GM11168 (cell line): ENCODE results near the gene RASD2.

ENCODE experiments used
- in situ Hi-C: fragments of 300-500 bp; cut with MboI; formaldehyde crosslinking; loops from one replicate; pipeline ENCODE4 v1.12.0; 2022; ENCODE audit warnings: low sequenced_read_pairs; ENCODE audit not compliant: unreplicated experiment

RASD2 gene

DNA sequence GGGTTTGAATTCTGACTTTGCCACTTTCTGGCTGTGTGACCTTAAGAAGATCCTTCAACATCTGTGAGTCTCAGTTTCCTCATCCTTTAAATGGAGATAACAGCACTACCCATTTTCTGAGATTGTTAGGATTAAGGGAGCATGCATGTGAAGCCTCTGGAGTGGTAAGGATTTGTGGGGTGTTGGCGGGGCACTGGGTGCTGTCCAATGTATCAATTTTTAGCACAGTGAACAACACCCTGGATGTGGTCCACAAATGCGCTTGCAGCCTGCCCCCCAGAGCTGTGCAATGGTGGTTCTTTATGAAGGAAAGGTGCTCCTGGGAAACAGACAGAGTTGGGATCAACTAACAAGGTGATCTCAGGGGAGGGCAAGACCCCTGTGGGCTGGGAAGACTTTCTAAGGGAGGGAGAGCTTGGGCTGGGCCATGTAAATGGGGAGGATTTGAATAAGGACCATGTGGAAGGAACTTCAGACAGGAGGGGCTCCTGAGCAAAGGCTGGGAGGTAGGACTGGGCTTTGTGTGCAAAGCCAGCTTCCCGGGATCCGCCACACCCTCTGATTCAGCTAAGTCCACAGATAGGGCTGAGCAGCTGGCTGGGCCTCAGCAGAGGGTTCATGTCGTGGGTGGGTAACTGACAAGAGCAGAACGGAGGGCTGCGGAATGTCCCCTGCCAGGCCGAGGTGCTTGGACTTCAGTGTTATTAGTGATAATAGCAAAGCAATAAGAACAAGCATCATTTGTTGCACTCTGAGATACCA is 22.7 kb upstream of the RASD2 start:
- in situ Hi-C loops: no loop called here

DNA sequence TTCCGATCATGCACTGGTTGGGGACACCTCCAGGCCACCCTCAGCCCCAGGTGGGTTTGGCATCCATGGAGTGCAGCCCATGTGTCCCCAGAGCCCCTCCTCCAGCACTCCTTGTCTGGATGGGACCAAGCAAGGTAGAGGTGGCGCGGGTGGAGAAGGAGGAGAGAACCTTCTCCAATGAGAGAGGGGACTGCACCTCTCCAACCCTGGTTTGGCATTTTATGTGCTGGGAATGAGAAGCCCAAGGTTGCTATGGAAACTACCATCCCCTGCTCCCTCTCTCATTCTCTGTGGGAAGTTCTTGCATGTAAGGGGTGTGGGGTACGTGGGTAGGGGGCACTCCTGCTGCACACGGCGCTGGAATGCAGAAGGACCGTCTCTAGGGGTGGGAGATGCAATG is 21.8 kb upstream of the RASD2 start:
- in situ Hi-C loops: no loop called here

DNA sequence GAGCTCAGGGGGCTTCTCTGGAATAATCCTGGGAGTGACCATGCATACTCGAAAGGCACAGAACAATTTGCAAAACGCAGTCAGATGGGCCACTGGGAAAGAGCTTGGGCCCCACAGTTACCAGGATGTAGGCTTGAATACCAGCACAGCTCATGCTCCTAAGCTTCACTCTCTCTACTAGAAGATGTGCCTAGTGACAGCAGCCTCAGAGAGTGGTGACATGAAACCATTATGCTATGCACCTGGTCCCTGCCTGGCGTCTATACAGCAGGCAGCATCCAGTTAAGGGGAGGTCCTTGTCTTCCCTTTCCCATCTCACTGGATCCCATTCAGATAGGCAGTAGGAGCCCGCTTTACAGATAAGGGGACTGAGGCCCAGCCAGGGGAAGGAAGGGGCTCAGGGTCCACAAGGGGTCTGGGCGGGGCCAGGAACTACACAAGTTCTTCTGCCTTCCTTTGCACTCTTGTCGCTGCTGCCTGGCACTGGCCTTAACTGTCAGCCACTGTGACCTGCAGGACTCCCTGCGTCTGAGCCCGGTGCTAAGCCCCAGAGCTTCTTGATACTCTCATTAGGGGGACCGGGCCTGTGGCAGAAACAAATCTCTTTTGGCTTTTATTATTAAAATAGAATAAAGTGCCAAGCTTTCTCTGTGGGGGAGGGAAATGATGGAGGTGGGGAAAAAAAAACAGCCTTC is 21.2 kb upstream of the RASD2 start:
- in situ Hi-C loops: no loop called here

DNA sequence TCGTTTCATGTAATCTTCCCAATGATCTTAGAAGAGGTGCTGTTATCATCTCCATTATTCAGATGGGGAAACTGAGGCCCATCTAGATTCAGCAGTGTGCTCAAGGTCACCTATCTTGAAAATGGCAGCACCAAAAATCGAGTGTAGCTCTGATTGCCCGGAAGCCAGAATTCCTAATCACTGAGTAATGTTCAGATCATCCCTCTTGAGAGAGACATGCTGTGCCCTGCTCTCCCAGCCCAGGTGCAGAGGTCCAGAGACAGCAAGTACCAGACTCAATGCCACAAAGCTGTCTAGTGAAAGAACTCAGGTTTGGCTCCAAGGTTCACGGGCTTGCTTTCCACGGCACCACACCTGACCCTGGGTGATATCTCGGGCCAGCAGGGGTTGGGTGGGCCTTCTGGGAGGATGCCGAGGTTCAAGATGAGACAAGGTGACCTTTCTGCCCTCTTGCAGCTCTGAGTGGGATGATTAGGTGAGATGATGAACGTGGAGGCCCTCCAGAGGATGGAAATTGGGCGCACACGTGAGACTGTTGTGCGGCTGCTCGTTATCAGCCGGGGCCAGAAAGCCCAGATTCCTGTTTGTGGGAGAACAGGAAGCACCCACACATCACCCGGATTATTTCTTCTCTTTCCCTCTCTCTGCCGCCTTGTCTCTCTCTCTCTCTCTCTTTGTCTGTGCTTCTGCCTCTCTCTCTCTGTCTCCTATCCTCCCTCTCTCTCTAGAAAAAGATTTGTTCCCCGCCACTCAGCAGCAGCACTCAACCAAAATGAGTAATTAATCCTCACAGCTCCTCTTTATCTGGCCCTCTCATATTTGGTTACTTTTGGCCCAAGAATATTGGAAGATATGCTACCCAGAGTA is 19.0 kb upstream of the RASD2 start:
- in situ Hi-C loops: no loop called here

DNA sequence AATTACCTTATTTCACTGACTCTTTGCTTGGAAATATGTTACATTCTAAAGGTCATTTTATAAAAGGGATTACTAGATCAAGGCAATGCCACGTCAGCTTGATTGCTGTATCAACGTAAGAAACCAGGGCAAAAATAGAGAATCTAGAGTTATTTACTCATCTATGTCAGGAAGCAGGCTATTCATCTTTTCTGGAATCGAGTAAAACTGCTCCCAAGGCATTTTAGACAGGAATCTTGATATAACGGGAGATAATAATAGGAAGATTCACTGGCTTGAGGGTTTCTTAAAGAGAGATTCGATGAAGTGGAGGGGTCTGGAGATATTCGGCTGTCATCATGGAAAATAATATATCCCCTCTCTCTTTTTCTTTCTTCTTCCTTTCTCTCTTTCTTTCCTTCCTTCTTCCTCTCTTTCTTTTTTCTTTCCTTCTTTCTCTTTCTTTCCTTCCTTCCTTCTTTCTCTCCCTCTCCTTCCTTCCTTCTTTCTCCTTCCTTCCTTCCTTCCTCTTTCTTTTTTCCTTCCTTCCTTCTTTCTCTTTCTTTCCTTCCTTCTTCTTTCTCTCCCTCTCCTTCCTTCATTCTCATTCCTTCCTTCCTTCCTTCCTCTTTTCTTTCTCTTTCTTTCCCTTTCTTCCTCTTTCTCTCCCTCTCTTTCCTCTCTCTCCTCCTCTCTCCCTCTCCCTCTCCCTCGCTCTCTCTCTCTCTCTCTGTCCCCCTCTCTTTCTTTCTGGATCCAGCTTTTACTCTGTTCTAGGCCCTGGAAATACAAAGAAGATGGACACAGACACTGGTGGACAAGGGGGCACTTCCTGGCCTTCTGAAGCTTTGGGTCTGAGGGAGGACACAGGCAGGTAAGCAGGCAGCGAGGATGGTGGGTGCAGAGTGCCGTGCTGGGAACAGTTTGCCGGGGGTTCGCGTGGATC is 18.1 kb upstream of the RASD2 start:
- in situ Hi-C loops: no loop called here

DNA sequence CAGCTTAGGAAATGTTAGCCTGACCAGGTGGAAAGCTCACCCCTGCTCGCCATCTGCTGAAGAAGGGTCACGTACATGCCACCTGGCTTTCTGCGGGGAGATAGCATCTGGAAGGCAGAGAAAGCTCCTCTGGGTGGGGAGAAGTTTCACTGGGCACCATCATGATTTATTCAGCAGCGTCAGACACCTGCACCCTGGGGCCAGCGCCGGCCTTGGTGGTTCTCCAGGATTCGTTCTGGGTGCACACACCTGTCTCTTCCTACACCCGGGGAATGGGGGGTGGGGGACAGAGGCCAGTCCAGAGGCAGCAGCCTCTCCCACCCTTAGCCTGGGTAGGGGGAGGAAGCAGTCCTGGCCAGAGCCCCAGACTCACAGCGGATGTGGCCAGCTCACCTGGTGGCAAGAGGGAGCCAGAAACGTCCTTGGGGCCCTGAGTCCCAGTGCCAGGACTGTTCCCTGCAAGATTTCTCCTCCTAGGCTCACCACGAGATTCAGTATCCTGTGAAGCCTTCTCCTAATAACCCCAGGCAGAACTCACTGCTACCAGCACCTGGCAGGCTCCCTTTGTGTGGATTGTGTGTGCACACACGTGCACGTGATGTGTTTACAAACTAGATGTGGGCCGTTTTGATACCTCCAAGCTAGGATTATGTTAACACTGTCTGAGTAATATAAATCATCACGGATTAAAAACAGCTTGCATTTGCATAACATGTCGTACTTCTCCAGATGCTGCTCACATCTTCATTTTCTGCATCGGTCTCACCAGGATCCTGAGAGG is 17.3 kb upstream of the RASD2 start:
- in situ Hi-C loops: no loop called here

DNA sequence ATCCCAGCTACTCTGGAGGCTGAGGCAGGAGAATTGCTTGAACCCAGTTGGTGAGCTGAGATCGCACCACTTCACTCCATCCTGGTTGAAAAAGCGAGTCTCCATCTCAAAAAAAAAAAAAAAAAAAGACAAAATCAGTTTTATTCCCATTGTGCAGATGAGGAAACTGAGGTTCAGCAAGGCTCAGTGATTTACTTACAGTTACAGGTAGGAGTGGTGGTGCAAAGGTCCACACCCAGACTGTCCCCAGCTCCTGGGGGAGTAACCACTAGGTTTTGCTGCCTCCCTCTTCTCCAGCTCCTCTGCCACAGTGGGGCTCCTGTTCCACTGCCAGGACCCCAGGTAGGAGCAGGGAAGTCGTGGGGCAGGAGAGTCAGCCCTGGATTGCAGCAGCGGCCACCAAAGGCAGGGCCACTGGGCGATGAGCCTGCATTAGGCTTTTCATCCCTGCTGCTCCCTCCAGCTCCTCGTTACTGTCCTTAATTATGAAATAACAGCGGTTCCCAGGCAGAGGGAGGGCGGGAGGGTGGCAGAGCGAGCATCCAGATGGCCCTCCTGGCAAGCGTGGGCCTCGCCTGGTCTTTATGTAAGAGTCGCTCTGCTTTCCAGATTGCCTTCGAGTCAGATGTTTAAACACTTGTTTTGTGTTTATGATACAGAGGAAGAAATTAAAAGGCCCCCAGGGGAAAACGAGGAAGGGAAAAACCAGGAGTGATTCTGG is 15.5 kb upstream of the RASD2 start:
- in situ Hi-C loops: no loop called here

DNA sequence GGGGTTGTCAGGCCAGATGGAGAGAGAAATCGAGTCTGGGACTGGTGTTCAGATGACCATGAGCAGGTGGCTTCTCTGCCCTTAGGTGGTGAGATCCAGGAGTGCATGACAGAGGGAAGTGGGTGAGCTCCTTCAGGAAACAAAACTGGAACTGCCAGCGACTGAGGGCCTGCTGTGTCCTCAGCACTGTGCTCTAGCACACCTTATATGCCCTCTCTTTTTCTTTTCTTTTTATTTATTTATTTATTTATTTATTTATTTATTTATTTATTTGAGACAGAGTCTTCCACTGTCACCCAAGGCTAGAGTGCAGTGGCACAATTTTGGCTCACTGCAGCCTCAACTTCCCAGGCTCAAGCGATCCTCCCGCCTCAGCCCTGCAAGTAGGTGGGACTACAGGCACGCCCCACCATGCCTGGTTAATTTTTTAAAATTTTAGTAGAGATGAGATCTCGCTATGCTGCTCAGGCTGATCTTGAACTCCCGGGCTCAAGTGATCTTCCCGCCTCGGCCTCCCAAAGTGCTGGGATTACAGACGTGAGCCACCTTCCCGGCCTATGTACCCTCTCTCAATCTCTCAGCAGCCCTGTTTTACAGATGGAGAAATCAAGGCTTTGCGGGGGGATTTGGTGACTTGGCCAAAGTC is 14.8 kb upstream of the RASD2 start:
- in situ Hi-C loops: no loop called here

DNA sequence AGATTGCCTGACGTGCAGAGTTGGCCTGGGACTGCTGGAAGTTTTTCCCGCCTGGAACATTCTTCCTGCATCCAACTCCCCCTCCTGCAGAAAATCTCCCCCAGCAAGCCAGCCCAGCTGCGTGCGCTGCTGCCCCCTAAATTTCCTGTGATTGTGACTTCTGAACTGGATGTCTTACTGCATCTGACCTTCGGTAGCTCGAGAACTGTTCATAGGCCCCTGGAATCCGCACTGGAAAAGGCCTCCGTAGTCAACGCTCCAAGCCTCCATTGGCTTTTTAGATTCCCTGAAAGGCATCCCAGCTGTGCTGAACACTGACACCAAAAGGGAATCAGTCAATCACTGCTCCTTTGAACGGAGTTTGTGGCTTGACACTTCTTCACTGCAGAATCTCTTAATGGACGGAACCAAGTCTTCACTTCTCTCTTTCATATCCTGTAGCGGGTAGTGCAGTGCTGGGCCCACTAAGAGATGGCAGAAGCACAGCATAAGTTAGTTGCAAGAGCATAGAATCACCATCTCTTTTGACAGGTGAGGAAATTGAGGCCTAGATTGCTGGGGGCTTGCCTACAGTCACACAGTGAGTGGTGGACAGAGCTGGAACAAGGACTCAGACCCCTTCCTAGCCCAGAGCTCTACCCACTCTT is 14.2 kb upstream of the RASD2 start:
- in situ Hi-C loops: no loop called here

DNA sequence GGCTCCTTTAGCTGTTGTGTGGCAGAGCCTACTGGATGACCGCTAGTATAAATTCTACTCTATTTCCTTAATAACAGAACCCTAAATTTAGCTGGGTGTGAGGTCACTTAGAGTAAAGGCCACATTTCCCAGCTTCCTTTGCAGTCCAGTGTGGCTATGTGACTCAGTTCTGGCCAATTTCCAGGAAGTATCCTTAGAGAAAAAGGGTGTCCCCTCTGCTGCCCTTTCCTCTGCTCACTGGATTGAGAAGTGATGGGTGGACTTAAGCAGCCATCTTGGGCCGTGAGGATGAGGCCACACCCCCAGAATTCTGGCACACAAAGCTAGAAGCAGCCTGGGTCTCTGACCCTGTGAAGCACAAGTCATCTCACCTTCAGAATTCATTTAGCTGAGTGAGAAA is 11.7 kb upstream of the RASD2 start:
- in situ Hi-C loops: no loop called here

DNA sequence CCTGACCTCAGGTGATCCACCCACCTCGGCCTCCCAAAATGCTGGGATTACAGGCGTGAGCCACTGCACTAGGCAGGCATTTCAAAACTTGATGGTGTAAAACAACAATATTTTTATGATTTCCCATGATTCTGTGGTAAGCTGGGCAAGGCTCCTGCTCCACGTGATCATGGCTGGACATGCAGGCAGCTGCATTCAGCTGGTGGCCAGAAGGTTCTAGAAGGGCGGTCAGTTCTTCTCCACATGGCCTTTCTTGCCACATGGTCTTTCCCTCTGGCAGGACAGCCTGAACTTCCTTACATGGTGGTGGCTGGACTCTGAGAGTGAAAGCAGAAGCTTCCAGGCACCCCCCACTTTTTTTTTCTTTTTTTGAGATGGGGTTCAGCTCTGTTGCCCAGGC is 9.9 kb upstream of the RASD2 start:
- in situ Hi-C loops: no loop called here

DNA sequence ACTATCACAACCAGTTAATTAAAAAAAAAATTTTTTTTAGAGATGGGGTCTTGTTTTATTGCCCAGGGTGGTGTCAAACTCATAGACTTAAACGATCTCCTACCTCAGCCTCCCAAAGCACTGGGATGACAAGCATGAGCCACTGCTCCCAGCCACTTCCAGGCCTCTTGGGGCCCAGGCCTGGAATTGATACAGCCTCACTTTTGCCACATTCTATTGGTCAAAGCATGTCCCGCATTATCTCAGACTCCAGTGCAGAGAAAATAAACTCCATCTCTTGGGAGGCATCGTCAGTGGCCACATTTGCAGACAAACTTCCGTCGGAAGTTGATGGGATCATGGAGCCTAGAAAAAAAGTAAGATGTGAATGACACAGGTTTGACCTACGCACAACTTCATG is 9.4 kb upstream of the RASD2 start:
- in situ Hi-C loops: no loop called here

DNA sequence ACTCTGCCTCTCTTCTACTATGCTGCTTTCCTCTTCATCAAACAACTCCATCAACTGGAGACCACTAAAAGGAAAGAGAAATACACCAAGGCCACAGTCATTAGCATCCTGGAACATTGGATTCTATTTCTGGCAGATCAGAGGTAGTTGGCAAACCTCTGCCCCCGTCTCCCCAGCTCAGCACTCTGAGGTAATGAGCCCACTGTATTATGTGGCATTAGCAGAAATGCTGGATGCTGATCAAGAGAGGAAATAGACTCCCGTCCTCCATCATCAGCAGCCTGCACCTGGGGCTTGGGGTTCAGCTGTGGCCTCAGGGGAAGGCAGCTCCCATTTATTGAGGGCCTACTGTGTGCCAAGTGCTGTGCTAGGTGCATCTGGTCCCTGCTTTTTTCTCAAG is 9.0 kb upstream of the RASD2 start:
- in situ Hi-C loops: no loop called here

DNA sequence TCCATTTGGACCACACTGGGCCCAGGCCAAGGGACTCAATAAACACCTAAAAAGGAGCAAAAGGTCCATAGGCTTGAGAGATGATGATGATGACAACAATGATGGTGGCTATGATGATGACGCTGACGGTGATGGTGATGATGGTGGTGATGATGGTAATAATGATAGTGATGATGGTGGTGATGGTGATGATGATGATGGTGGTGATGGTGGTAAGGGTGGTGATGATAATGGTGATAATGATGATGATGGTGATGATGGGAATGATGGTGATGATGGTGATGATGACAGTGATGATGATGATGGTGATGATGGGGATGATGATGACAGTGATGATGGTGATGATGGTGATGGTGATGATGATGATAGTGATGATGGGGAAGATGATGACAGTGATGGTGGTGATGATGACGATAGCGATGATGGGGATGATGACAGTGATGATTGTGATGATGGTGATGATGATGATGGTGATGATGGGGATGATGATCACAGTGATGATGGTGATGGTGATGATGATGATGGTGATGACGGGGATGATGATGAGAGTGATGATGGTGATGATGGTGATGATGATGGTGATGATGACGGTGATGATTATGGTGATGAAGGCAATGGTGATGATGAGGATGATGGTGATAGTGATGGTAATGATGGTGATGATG is 7.1 kb upstream of the RASD2 start:
- in situ Hi-C loops: no loop called here

DNA sequence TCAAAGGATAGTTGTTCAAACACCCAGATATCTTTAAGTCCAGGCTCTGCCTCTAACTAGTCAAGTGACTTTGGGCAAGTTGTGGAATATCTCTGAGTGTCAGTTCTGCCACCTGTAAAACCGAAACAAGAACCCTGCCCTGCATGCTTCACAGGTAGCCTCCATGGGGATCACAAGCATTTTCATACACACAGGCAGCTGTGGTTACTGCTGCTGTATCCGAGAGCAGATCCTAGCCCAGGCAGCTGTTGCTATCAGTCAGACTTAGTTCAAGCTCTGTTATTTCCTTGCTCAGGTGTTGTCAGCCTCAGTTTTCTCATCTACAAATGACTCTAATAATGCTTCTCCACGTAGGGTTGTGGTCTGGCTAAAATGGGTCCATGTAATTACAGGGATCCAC is 6.5 kb upstream of the RASD2 start:
- in situ Hi-C loops: no loop called here

DNA sequence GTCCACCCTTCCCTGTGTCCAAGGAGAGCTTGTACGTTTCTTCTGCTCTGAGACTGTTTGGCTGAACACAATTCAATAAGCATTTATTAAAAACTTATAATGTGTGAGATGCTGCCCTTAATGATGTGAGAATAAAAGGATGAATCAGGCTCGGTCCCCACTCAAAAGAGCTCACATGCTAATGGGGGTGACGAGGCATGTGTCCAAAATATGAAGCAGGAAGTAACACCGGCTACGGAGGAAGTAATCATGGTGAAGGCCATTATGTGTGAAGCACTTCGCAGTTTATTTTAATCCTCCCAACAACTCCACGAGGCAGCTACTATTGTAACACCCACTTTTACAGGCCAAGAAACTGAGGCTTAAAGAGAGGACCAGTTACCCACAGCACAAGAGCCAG is 3.4 kb upstream of the RASD2 start:
- in situ Hi-C loops: no loop called here

DNA sequence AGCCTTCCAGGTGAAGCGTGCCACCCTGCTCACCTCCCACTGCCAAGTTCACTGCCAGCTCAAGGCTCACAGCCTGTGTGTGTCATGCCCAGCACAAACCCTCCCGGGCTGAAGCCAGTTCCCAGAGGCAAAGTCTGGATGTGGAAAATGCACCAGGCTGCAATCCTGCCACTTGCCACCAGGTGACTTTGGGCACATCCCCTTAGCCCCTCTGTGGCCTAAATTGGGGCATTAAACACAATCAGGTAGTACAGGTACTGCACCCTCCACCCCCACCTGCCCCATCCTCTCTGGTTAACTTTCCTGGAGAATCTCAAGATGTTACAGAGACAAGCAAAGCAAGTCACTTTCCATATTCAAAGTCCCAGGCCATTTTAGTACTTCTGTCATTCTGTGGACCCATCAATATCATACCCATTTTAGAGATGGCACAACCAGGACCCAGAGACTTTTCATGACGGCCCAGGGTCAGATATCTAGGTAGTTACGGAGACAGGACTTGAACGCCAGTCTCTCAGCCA is 1.8 kb upstream of the RASD2 start:
- in situ Hi-C loops: no loop called here
